HG02642 (cell line): ENCODE results near the gene FXYD5.

Experiments
- ATAC-seq: cut with Tn5 transposase; IDR thresholded peaks from one replicate; pipeline ENCODE4 v1.9.1; 2021; ENCODE audit warnings: mild to moderate bottlenecking; ENCODE audit not compliant: unreplicated experiment, poor library complexity

FXYD5 gene

GRCh38 chr19:35153701-35154524 is 622 bp upstream of the FXYD5 start:
- no peak for ATAC-seq

- no peak for ATAC-seq
These were observed 906 bp downstream of the FXYD5 start for GRCh38 chr19:35155441-35155840.

- ATAC-seq: no peak
These were observed 1.6 kb downstream of the FXYD5 start for GRCh38 chr19:35155981-35156672.

DNA sequence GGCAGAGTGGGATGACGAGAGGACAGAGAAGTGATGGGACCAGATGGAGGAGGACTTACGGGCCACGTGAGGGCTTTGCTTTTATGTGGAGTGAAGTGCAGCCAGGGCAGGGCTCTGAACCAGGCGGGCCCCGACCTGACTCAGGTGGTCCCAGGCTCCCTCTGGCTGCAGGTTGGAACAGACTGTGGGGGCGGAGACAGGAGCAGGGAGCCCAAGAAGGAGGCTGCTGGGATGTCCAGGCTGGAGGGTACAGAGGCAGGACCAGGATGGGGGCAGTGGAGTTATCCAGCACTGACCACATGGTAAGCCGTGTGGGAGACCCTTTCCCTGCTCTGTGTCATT is 2.1 kb downstream of the FXYD5 start:
- no peak for ATAC-seq

DNA sequence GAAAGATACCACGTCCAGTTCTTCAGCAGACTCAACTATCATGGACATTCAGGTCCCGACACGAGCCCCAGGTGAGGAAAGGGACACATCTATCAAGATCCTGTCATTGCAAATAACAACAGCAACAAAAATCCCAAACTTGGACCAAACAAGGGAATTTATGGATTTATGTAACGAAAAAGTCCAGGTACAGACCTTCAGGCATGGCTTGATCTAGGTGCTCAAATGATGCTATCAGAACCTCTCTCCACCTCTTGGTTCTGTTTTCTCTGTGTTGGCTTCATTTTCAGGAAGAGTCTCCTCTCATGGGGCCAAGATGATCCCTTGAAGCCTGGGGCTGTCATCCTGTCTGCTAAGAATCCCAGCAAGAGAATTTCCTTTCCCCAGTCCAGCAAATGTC is 2.9 kb downstream of the FXYD5 start:
- no peak for ATAC-seq

DNA sequence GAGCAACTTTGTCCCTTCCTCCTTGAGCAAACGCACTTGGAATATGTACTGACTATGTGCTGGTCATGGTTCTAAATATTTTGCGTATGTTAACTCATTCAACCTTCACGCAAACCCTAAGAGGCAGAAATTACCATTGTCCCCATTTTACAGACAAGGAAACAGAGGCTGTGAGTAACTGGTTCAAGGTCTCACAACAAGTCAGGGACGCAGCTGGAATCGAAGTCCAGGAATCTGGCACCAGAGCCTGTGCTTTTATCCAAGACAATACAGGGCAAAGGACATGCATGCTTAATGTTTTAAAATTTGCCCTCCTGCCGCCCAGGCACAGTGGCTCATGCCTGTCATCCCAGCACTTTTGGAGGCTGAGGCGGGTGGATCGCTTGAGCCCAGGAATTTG is 5.1 kb downstream of the FXYD5 start:
- ATAC-seq: no peak

GRCh38 chr19:35160629-35161433 is 6.3 kb downstream of the FXYD5 start:
- ATAC-seq: no peak

DNA sequence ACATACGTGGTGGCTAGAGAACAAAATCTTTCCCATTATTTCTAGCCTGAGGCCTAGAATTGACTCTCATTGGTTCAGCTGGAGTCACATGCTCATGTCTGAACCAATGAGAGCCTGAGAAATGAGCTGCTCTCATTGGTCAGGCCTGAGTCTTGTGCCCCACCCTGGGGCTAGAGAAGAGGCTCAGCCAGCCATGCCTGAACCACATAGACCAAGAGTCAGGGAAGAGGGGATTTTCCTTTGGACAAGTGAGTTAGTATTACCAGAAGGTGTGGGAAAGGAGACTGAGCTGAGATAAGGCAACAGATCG is 6.9 kb downstream of the FXYD5 start:
- no peak for ATAC-seq

DNA sequence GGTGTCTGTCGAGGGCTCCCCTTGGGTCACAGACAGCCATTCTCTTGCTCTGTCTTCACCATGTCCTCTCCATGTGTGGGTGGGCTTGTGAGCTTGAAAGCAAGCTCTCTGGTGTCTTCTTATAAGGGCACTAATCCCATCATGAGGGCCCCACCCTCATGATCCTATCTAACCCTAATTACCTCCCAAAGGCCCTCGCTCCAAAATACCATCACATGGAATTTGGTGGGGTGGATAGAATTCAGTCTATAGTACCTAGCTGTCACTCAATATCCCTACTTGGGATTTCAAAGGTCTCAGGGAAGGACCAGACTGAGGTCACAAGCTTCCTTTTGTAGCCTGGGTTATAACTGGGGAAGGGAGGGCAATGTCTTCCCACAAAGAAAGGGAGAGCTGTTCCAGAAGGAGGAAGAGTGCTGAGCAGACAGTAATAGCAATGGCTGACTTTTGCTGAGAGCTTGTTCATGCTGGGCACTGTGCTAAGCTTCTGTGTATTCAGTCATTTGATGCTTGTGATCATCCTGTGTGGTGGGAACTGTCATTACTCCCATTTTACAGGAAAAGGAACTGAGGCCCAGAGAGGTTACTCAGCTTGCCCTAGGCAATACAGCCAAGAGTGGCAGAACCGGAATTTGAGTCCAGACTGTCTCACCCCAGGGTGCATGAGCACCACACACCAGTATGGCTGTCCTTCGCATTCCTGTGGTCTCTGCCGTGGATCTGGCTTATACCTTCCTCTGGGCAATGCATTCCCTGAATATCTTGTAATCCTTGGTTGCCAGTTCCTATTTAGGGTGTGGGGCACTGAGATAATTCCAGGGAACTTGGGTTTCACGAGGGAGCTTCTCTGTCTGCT is 8.2 kb downstream of the FXYD5 start:
- no peak for ATAC-seq

GRCh38 chr19:35164418-35164817 is 9.9 kb downstream of the FXYD5 start:
- ATAC-seq: no peak

DNA sequence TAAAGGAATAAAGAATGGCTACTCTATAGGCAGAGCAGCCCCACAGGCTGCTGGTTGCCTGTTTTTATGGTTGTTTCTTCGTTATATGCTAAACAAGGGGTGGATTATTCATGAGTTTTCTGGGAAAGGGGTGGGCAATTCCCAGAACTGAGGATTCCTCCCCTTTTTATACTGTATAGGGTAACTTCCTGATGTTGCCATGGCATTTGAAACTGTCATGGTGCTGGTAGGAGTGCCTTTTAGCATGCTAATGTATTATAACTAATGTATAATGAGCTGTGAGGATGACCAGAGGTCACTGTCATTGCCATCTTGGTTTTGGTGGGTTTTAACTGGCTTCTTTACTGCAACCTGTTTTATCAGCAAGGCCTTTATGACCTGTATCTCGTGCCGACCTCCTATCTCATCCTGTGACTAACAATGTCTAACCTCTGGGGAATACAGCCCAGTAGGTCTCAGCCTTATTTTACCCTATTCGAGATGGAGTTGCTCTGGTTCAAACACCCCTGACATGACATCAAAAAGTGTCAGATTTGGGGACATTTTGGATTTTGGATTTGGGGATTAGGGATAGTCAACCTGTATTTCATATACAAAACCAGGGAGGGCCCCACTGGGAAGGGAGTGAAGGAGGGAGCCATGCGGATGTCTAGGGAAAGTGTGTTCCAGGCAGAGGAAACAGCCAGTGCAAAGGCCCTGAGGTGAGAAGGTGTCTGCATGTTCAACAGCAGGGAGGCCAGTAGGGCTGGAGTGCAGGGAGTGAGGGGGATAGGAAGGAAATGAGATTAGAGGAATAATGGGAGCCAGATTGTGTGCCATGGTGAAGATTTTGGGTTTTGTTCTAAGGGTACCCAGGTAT is 10.9 kb downstream of the FXYD5 start:
- no peak for ATAC-seq

DNA sequence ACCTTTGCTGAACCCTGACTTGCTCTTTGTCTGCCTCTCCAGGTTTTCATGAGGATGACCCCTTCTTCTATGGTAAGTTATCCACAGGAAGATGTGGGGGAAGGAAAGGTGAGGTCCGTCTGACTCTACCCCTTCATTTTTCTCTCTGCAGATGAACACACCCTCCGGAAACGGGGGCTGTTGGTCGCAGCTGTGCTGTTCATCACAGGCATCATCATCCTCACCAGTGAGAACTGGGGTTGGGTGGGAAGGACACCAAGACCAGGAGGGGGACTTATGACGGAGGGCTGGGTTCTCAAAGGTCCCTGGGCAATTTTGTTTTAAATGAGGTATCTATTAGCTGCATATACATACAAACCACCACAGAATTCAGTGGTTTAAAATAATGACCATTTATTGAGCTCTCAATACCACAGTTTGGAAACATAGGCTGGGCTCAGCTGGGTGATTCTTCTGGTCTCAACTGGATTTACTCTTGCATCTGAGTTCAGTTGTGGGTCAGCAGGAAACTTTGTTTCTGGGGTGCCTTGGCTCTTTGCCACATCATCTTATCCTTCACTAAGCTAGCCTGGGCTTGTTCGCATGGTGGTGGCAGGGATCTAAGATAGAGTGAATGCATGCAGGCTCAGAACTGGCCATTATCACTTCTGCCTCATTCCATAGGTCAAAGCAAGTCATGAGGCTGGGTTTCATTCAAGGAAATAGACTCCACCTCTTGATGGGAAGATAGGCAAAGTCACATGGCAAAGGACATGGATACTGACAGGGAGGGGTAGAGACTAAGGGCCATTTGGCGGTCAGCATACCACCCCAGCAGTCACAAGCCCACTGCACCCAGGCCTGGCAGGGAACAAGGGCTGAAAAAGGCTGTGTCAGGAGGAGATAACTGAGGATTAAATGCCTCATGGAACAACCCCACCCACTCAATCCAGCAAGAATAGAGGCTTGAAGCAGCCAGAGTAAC is 11.8 kb downstream of the FXYD5 start:
- ATAC-seq: no peak

- ATAC-seq: no peak
These were observed 12.9 kb downstream of the FXYD5 start for GRCh38 chr19:35167251-35168119.

- no peak for ATAC-seq
These were observed 13.7 kb downstream of the FXYD5 start for GRCh38 chr19:35168196-35168595.

DNA sequence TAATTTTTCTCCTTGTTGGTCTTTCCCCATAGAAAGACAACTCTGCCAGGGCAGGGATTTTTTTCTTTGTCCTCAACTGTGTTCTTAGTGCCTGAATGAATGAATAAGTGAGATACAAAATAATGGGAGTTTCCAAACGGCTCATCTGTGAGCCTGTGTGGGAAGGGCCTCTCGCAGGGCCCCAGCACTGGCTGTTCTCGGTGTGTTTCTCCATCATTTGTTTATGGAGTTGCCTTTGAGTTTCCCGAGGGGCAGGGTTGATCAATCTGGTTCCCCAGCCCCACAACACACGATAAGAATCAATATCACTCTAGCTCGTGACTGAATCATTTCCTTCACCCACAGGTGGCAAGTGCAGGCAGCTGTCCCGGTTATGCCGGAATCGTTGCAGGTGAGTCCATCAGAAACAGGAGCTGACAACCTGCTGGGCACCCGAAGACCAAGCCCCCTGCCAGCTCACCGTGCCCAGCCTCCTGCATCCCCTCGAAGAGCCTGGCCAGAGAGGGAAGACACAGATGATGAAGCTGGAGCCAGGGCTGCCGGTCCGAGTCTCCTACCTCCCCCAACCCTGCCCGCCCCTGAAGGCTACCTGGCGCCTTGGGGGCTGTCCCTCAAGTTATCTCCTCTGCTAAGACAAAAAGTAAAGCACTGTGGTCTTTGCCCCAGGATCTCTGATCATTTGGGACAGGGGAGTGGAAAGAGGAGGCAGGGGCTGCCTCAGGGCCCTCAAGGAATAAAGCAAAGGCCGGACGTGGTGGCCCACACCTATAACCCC is 14.9 kb downstream of the FXYD5 start:
- no peak for ATAC-seq

DNA sequence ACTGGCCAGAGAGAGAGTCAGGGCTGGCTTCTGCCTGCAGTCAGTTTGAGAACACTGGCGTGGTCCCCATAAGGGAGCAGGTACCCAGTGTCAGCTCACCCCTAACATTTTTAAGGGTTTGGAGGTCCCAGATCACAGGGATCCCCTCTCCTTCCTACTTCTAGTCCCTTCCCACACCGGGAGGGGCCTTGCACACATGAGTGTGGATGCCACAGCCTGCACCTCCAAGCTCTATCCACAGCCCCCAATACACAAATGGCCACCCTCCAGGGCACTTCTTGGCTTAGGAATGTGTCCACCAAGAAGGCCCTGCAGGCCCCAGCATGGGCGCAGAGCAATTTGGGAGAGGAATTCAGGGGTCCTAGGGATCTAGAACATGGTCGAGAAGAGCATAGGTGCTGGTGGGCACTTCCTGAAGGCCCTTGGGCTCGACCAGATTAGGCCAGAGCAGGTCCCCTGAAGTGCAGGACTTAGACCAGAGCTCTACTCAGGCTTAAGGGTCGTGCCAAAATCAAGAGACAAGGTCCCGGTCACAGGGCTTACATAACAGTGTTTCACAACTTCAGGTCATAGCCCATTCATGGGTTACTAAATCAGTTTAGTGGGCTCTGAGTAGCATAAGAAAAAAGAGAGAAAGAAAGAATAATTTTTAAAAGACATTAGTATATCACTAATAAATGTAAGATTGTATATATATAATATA is 16.0 kb downstream of the FXYD5 start:
- no peak for ATAC-seq
